PC-9 (cell line): ENCODE measurements around the gene TLR6.

ENCODE experiments used
- CTCF ChIP-seq: fragments of 200-600 bp; sonication (generic); conservative IDR thresholded peaks from 2 replicates; pipeline ENCODE4 v1.6.1; 2017; ENCODE audit warnings: mixed run types, antibody characterized with exemption, mild to moderate bottlenecking, moderate library complexity
- EZH2 ChIP-seq: fragments of 200-600 bp; sonication (generic); IDR thresholded peaks from 2 replicates; pipeline ENCODE4 v1.8.0; 2017; ENCODE audit warnings: antibody characterized with exemption, low read depth

- TF ChIP-seq CTCF (no peak), EZH2 (no peak)
Measured at GRCh38 chr4:38857354-38858096, 908 bp upstream of the TLR6 start.
